ENCODE results near the gene C16orf96. TPM values are rescaled to one million over a fixed set of nuclear protein-coding genes. Genes with fewer than 3 reads are reported as not detected.
"Not testable (repeated sequence)": the region's sequence is repeated elsewhere in the genome, so short reads cannot be mapped to it uniquely, and the experiment has no call there.

Gene C16orf96
- total and polyA plus RNA-seq, 5 donors from 2014 or later = 0.17 TPM; not detected in 4

GRCh38 chr16:4573926-4574325 is 17.8 kb downstream of the C16orf96 start:
- not testable (repeated sequence) for ATAC-seq (ENCODE audit: low read depth in 2 of 2); H3K36me3 Mint-ChIP-seq; DNase-seq; H3K36me3 ChIP-seq (ENCODE audit: control insufficient read depth, insufficient read depth, low read length); H3K4me3 ChIP-seq (ENCODE audit: low read depth, low read length); H3K4me3 Mint-ChIP-seq; H3K27me3 Mint-ChIP-seq; H3K27me3 ChIP-seq (ENCODE audit: control insufficient read depth, insufficient read depth, low read length); H3K27ac Mint-ChIP-seq; H3K27ac ChIP-seq (ENCODE audit: insufficient read depth, low read length, poor library complexity, severe bottlenecking); H3K4me1 Mint-ChIP-seq; H3K9me3 Mint-ChIP-seq; H3K9me3 ChIP-seq (ENCODE audit: control insufficient read depth in 2 of 2, low read length in 2 of 2); H3K4me1 ChIP-seq (ENCODE audit: control insufficient read depth, insufficient read depth, low read length, poor library complexity, severe bottlenecking)

- DNase-seq (no peak), ATAC-seq (ENCODE audit: low read depth in 2 of 2) (no peak)
- Mint-ChIP-seq H3K27ac (no peak overlapping the region), H3K36me3 (no peaks in the 10 kb centered on the region), H3K27me3 (peaks cover 5% of the 10 kb centered on the region), H3K4me1 (no peaks in the 10 kb centered on the region), H3K9me3 (no peaks in the 10 kb centered on the region), H3K4me3 (no peak overlapping the region)
- H3K36me3 ChIP-seq (ENCODE audit: control insufficient read depth, insufficient read depth, low read length) = no peaks in the 10 kb centered on the region
- no peak overlapping the region for H3K4me3 ChIP-seq (ENCODE audit: low read depth, low read length)
- no peak overlapping the region for H3K27ac ChIP-seq (ENCODE audit: insufficient read depth, low read length, poor library complexity, severe bottlenecking)
- H3K27me3 ChIP-seq (ENCODE audit: control insufficient read depth, insufficient read depth, low read length) = no peaks in the 10 kb centered on the region
- no peaks in the 10 kb centered on the region for H3K4me1 ChIP-seq (ENCODE audit: control insufficient read depth, insufficient read depth, low read length, poor library complexity, severe bottlenecking)
- no peaks in the 10 kb centered on the region for H3K9me3 ChIP-seq (ENCODE audit: control insufficient read depth in 2 of 2, low read length in 2 of 2)
These were observed 19.0 kb downstream of the C16orf96 start for GRCh38 chr16:4574919-4575705.

DNA sequence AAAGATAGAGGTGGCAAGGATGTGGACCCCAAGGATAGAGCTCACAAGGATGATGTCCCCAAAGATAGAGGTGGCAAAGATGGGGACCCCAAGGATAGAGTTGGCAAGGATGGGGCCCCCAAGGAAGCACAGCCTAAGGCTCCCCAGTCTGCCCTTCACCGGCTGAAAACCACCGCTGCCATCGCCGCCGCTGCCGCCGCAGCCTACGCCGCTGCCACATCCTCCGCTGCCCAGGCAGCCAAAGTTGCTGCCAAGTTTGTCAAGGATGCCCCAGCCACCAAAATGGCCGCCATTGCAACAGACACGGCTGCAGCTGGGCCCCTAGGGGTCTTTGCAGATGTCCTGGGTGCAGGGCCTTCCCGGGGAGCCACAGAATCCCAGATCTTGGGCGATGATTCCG is 19.9 kb downstream of the C16orf96 start:
- Histone ChIP-seq H3K9me3 (ENCODE audit: control insufficient read depth in 2 of 2, low read length in 2 of 2) (no peaks in the 10 kb centered on the region), H3K4me1 (ENCODE audit: control insufficient read depth, insufficient read depth, low read length, poor library complexity, severe bottlenecking) (no peaks in the 10 kb centered on the region), H3K36me3 (ENCODE audit: control insufficient read depth, insufficient read depth, low read length) (no peaks in the 10 kb centered on the region), H3K27me3 (ENCODE audit: control insufficient read depth, insufficient read depth, low read length) (no peaks in the 10 kb centered on the region), H3K4me3 (ENCODE audit: low read depth, low read length) (no peak overlapping the region), H3K27ac (ENCODE audit: insufficient read depth, low read length, poor library complexity, severe bottlenecking) (no peak overlapping the region)
- H3K4me1 Mint-ChIP-seq = no peaks in the 10 kb centered on the region
- peaks cover 5% of the 10 kb centered on the region for H3K27me3 Mint-ChIP-seq
- no peak for ATAC-seq (ENCODE audit: low read depth in 2 of 2)
- no peak overlapping the region for H3K4me3 Mint-ChIP-seq
- no peaks in the 10 kb centered on the region for H3K36me3 Mint-ChIP-seq
- H3K27ac Mint-ChIP-seq = no peak overlapping the region
- H3K9me3 Mint-ChIP-seq = no peaks in the 10 kb centered on the region
- DNase-seq = no peak

DNA sequence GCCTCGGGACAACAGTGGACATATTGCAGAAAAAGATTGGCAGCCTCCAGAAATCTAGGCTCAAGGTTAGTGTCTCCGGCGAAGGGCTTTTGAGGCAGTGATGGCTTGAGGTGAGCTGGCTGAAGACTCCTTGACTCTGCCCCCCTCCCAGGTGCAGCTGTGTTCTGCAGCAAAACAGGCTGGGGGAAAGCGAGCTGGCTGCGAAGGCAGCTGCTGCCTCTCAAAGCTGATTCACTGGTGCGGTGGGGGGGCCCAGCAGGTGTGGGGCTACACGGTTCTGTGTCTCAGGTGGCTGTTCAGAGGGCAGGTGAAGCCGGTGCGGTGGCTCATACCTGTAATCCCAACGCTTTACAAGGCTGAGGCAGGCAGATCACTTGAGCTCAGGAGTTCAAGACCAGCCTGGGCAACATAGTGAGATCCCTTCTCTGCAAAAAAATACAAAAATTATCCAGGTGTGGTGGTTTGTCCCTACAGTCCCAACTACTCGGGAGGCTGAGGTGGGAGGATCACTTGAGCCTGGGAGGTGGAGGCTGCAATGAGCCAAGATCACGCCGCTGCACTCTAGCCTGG is 22.9 kb downstream of the C16orf96 start:
- Histone ChIP-seq H3K4me3 (ENCODE audit: low read depth, low read length) (no peak overlapping the region), H3K9me3 (ENCODE audit: control insufficient read depth in 2 of 2, low read length in 2 of 2) (no peaks in the 10 kb centered on the region), H3K4me1 (ENCODE audit: control insufficient read depth, insufficient read depth, low read length, poor library complexity, severe bottlenecking) (no peaks in the 10 kb centered on the region), H3K36me3 (ENCODE audit: control insufficient read depth, insufficient read depth, low read length) (no peaks in the 10 kb centered on the region), H3K27me3 (ENCODE audit: control insufficient read depth, insufficient read depth, low read length) (no peaks in the 10 kb centered on the region), H3K27ac (ENCODE audit: insufficient read depth, low read length, poor library complexity, severe bottlenecking) (no peak overlapping the region)
- H3K36me3 Mint-ChIP-seq = no peaks in the 10 kb centered on the region
- H3K4me3 Mint-ChIP-seq = no peak overlapping the region
- DNase-seq (no peak), ATAC-seq (ENCODE audit: low read depth in 2 of 2) (no peak)
- H3K9me3 Mint-ChIP-seq = no peaks in the 10 kb centered on the region
- H3K27ac Mint-ChIP-seq = no peak overlapping the region
- no peaks in the 10 kb centered on the region for H3K4me1 Mint-ChIP-seq
- H3K27me3 Mint-ChIP-seq = no peaks in the 10 kb centered on the region

DNA sequence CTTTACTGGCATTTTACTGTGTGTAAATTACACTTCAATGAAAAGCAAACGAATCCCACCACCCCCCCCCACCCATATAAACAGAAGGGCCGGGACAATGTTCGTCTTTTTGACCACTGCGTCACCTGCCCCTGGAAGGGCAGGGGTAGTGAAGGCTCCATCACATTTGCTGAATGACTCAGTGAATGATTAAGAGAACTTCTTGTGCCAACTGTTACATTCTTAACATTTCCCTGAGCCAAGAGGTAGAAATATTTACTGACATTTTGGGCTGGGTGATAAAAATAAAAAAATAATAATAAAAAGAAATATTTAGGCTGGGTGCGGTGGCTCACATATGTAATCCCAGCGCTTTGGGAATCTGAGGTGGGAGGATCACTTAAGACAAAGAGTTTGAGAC is 24.1 kb downstream of the C16orf96 start:
- H3K4me1 ChIP-seq (ENCODE audit: control insufficient read depth, insufficient read depth, low read length, poor library complexity, severe bottlenecking) = no peaks in the 10 kb centered on the region
- H3K27ac ChIP-seq (ENCODE audit: insufficient read depth, low read length, poor library complexity, severe bottlenecking) = no peak overlapping the region
- Mint-ChIP-seq H3K27ac (no peak overlapping the region), H3K9me3 (no peaks in the 10 kb centered on the region), H3K36me3 (no peaks in the 10 kb centered on the region), H3K4me1 (no peaks in the 10 kb centered on the region), H3K4me3 (no peak overlapping the region), H3K27me3 (no peaks in the 10 kb centered on the region)
- no peaks in the 10 kb centered on the region for H3K27me3 ChIP-seq (ENCODE audit: control insufficient read depth, insufficient read depth, low read length)
- ATAC-seq (ENCODE audit: low read depth in 2 of 2) (no peak), DNase-seq (no peak)
- no peaks in the 10 kb centered on the region for H3K36me3 ChIP-seq (ENCODE audit: control insufficient read depth, insufficient read depth, low read length)
- H3K9me3 ChIP-seq (ENCODE audit: control insufficient read depth in 2 of 2, low read length in 2 of 2) = no peaks in the 10 kb centered on the region
- no peak overlapping the region for H3K4me3 ChIP-seq (ENCODE audit: low read depth, low read length)

DNA sequence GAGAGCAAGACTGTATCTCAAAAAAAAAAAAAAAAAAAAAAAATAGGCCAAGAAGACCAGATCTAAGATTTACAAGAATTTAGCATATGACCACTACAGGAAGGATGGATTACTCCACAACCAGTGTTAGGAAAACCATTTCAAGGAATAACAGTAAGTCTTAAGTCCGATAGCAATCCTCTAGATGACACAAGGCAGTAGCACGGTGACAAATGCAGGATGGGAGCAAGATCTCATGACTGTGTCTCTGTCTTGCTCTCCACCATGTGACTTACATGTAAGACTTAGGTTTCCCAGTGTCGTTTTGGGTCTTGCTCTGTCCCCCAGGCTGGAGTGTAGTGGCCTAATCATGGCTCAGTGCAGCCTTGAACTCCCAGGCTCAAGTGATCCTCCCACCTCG is 27.8 kb downstream of the C16orf96 start:
- no peak overlapping the region for H3K27ac ChIP-seq (ENCODE audit: insufficient read depth, low read length, poor library complexity, severe bottlenecking)
- Mint-ChIP-seq H3K36me3 (no peaks in the 10 kb centered on the region), H3K27me3 (peaks cover 21% of the 10 kb centered on the region), H3K27ac (no peak overlapping the region), H3K4me1 (peaks cover 0 to 12% (median under 1%) of the 10 kb centered on the region in 4 donors), H3K9me3 (peaks cover 0 to 3% (median 0%) of the 10 kb centered on the region in 7 donors), H3K4me3 (no peak overlapping the region)
- H3K4me3 ChIP-seq (ENCODE audit: low read depth, low read length) = no peak overlapping the region
- no peaks in the 10 kb centered on the region for H3K36me3 ChIP-seq (ENCODE audit: control insufficient read depth, insufficient read depth, low read length)
- ATAC-seq (ENCODE audit: low read depth in 2 of 2) (no peak), DNase-seq (no peak)
- peaks cover 0 to 7% of the 10 kb centered on the region in 2 experiments for H3K9me3 ChIP-seq (ENCODE audit: control insufficient read depth in 2 of 2, low read length in 2 of 2)
- peaks cover 3% of the 10 kb centered on the region for H3K4me1 ChIP-seq (ENCODE audit: control insufficient read depth, insufficient read depth, low read length, poor library complexity, severe bottlenecking)
- peaks cover 8% of the 10 kb centered on the region for H3K27me3 ChIP-seq (ENCODE audit: control insufficient read depth, insufficient read depth, low read length)

GRCh38 chr16:4586291-4586690 is 30.2 kb downstream of the C16orf96 start:
- Mint-ChIP-seq H3K27me3 (peaks cover 21% of the 10 kb centered on the region), H3K36me3 (no peaks in the 10 kb centered on the region), H3K4me3 (no peak overlapping the region), H3K9me3 (peaks cover 0 to 3% (median 0%) of the 10 kb centered on the region in 7 donors), H3K4me1 (peaks cover 0 to 12% (median under 1%) of the 10 kb centered on the region in 4 donors), H3K27ac (peak overlapping the region in 1 of 3 donors; percentile 20)
- Histone ChIP-seq H3K4me1 (ENCODE audit: control insufficient read depth, insufficient read depth, low read length, poor library complexity, severe bottlenecking) (peaks cover 3% of the 10 kb centered on the region), H3K27me3 (ENCODE audit: control insufficient read depth, insufficient read depth, low read length) (peaks cover 8% of the 10 kb centered on the region), H3K27ac (ENCODE audit: insufficient read depth, low read length, poor library complexity, severe bottlenecking) (no peak overlapping the region), H3K9me3 (ENCODE audit: control insufficient read depth in 2 of 2, low read length in 2 of 2) (peaks cover 0 to 7% of the 10 kb centered on the region in 2 experiments), H3K4me3 (ENCODE audit: low read depth, low read length) (no peak overlapping the region), H3K36me3 (ENCODE audit: control insufficient read depth, insufficient read depth, low read length) (no peaks in the 10 kb centered on the region)
- ATAC-seq (ENCODE audit: low read depth in 2 of 2) = no peak
- no peak for DNase-seq

DNA sequence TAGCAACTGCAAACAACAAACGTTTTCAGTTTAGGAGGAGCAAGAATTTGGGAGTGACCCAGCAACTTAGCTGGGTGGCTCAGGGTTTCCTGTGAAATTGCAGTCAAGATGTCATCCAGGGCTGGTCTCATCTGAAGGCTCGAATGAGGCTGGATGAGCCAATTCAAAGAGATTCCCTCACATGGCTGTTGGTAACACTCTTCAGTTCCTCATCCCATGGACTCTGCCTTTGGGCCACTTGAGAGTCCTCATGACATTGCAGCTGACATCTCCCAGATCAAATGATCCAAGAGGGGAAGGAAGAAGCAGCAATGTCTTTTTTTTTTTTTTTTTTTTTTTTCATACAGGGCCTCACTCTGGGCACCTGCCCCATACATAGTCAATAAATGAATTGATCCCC is 32.2 kb downstream of the C16orf96 start:
- Mint-ChIP-seq H3K27ac (no peak overlapping the region), H3K36me3 (no peaks in the 10 kb centered on the region), H3K9me3 (peaks cover 0 to 3% (median 0%) of the 10 kb centered on the region in 7 donors), H3K27me3 (peaks cover 21% of the 10 kb centered on the region), H3K4me3 (no peak overlapping the region), H3K4me1 (peaks cover 0 to 12% (median under 1%) of the 10 kb centered on the region in 4 donors)
- H3K4me3 ChIP-seq (ENCODE audit: low read depth, low read length) = no peak overlapping the region
- no peak for ATAC-seq (ENCODE audit: low read depth in 2 of 2)
- H3K27ac ChIP-seq (ENCODE audit: insufficient read depth, low read length, poor library complexity, severe bottlenecking) = no peak overlapping the region
- peaks cover 0 to 7% of the 10 kb centered on the region in 2 experiments for H3K9me3 ChIP-seq (ENCODE audit: control insufficient read depth in 2 of 2, low read length in 2 of 2)
- no peaks in the 10 kb centered on the region for H3K36me3 ChIP-seq (ENCODE audit: control insufficient read depth, insufficient read depth, low read length)
- peaks cover 8% of the 10 kb centered on the region for H3K27me3 ChIP-seq (ENCODE audit: control insufficient read depth, insufficient read depth, low read length)
- H3K4me1 ChIP-seq (ENCODE audit: control insufficient read depth, insufficient read depth, low read length, poor library complexity, severe bottlenecking) = peaks cover 3% of the 10 kb centered on the region
- no peak for DNase-seq

All from CD4-positive, CD25-positive, alpha-beta regulatory T cell (primary cell).